IMR-90 (cell line): ENCODE measurements around the gene POC1B. TPM values are rescaled to one million over a fixed set of nuclear protein-coding genes. Genes with fewer than 3 reads are reported as not detected.

Experiments
- ATAC-seq: fragments of 200-7000 bp; cut with Tn5 transposase; 2 replicates; pipeline ENCODE4 v1.9.1; 2020; ENCODE audit warnings: low read depth, mild to moderate bottlenecking, moderate library complexity
- BruUV-seq: library from RNA; stranded (reverse); fragments of 400-500 nt; replicated peaks from 2 replicates; lab custom pipeline; 2021; lab: Mats Ljungman, UMichigan
- CTCF ChIA-PET: fragments of 300-600 bp; formaldehyde crosslinking; extraction: SDS; loops from one replicate; lab custom pipeline; 2021; ENCODE audit warnings: antibody characterized with exemption; lab: Yijun Ruan, JAX
- POLR2A ChIA-PET: fragments of 300-600 bp; sonication (Branson Sonifier 250); formaldehyde crosslinking; loops from one replicate; lab custom pipeline; 2022; ENCODE audit warnings: antibody characterized with exemption; ENCODE audit not compliant: unreplicated experiment; lab: Charles Lee
- DNase-seq: peaks from one replicate; pipeline ENCODE4 v3.0.0; 2013
- H2AFZ ChIP-seq: replicated peaks from 2 replicates; pipeline ENCODE3; 2013; ENCODE audit warnings: low read length, mild to moderate bottlenecking; ENCODE audit not compliant: poor library complexity
- H2AK5ac ChIP-seq: 2 replicates; pipeline ENCODE4 v1.6.1; 2013; ENCODE audit warnings: low read depth, low read length, inconsistent platforms
- H2AK9ac ChIP-seq: replicated peaks from 2 replicates; pipeline ENCODE3; 2013; ENCODE audit warnings: mild to moderate bottlenecking, low read depth, low read length, moderate library complexity; ENCODE audit not compliant: poor library complexity
- H2BK120ac ChIP-seq: 2 replicates; pipeline ENCODE4 v1.6.1; 2013; ENCODE audit warnings: low read depth, low read length, inconsistent platforms
- H2BK15ac ChIP-seq: 3 replicates; pipeline ENCODE4 v1.6.1; 2013; ENCODE audit warnings: low read depth, low read length, inconsistent platforms
- H2BK20ac ChIP-seq: 2 replicates; pipeline ENCODE4 v1.6.1; 2013; ENCODE audit warnings: low read depth, mild to moderate bottlenecking, inconsistent platforms, low read length, moderate library complexity
- H2BK5ac ChIP-seq: 2 replicates; pipeline ENCODE4 v1.6.1; 2013; ENCODE audit warnings: mild to moderate bottlenecking, low read depth, low read length, inconsistent platforms; ENCODE audit not compliant: poor library complexity, severe bottlenecking
- H3K14ac ChIP-seq: replicated peaks from 2 replicates; pipeline ENCODE4 v1.6.1; 2013; ENCODE audit warnings: low read depth, low read length, inconsistent platforms
- H3K18ac ChIP-seq: 2 replicates; pipeline ENCODE4 v1.6.1; 2013; ENCODE audit warnings: low read depth, low read length, control low read depth
- H3K23ac ChIP-seq: 2 replicates; pipeline ENCODE4 v1.6.1; 2013; ENCODE audit warnings: low read depth, low read length, inconsistent platforms
- H3K27ac ChIP-seq: 2 replicates; pipeline ENCODE4 v1.5.1; 2013; ENCODE audit warnings: mild to moderate bottlenecking, control low read depth, low read length; ENCODE audit not compliant: insufficient read depth
- H3K27me3 ChIP-seq: 2 replicates; pipeline ENCODE4 v1.6.1; 2013; ENCODE audit warnings: low read length; ENCODE audit not compliant: control insufficient read depth, insufficient read depth
- H3K36me3 ChIP-seq: 2 replicates; pipeline ENCODE4 v1.6.1; 2013; ENCODE audit warnings: low read length, mixed read lengths; ENCODE audit not compliant: control insufficient read depth, insufficient read depth
- H3K4ac ChIP-seq: 2 replicates; pipeline ENCODE4 v1.6.1; 2013; ENCODE audit warnings: low read depth, low read length, inconsistent platforms
- H3K4me1 ChIP-seq: 2 replicates; pipeline ENCODE4 v1.6.1; 2013; ENCODE audit warnings: low read length, mixed read lengths; ENCODE audit not compliant: control insufficient read depth, insufficient read depth
- H3K4me2 ChIP-seq: 2 replicates; pipeline ENCODE4 v1.6.1; 2013; ENCODE audit warnings: low read depth, mild to moderate bottlenecking, control low read depth, low read length, moderate library complexity
- H3K4me3 ChIP-seq: 2 replicates; pipeline ENCODE4 v1.5.1; 2013; ENCODE audit warnings: low read depth, mild to moderate bottlenecking, control low read depth, low read length, moderate library complexity; ENCODE audit not compliant: insufficient read depth
- H3K56ac ChIP-seq: 2 replicates; pipeline ENCODE4 v1.6.1; 2013; ENCODE audit warnings: low read length, inconsistent platforms; ENCODE audit not compliant: insufficient read depth; ENCODE audit errors: extremely low read depth
- H3K79me1 ChIP-seq, 2 experiments: 2 replicates each; pipeline ENCODE4 v1.6.1; 2013; ENCODE audit warnings: low read length in 2 of 2, inconsistent platforms in 1 of 2, low read depth in 1 of 2
- H3K9ac ChIP-seq: 2 replicates; pipeline ENCODE4 v1.6.1; 2013; ENCODE audit warnings: low read depth, low read length, control low read depth
- H3K9me1 ChIP-seq: 2 replicates; pipeline ENCODE4 v1.6.1; 2013; ENCODE audit warnings: low read length, inconsistent platforms; ENCODE audit not compliant: insufficient read depth
- H3K9me3 ChIP-seq: 2 replicates; pipeline ENCODE4 v1.6.1; 2013; ENCODE audit warnings: low read length; ENCODE audit not compliant: control insufficient read depth, insufficient read depth
- H4K20me1 ChIP-seq: 2 replicates; pipeline ENCODE4 v1.6.1; 2013; ENCODE audit warnings: low read length, inconsistent platforms; ENCODE audit not compliant: insufficient read depth
- H4K5ac ChIP-seq: 2 replicates; pipeline ENCODE4 v1.6.1; 2013; ENCODE audit warnings: mild to moderate bottlenecking, low read depth, low read length, control low read depth
- H4K8ac ChIP-seq, 2 experiments: 2 replicates each; pipeline ENCODE4 v1.6.1; 2013; ENCODE audit warnings: low read depth in 2 of 2, low read length in 2 of 2, control low read depth in 1 of 2, inconsistent platforms in 1 of 2
- H4K91ac ChIP-seq: 2 replicates; pipeline ENCODE4 v1.6.1; 2013; ENCODE audit warnings: low read depth, low read length, inconsistent platforms; ENCODE audit not compliant: insufficient read depth
- CEBPB ChIP-seq: IDR thresholded peaks from 2 replicates; pipeline ENCODE4 v1.6.1; 2012; ENCODE audit warnings: low read depth, low read length, improper control_type of control experiment
- CTCF ChIP-seq: conservative IDR thresholded peaks from 2 replicates; pipeline ENCODE4 v1.5.1; 2012; ENCODE audit warnings: mild to moderate bottlenecking, low read depth, low read length, improper control_type of control experiment
- FOS ChIP-seq: fragments of 150-350 bp; IDR thresholded peaks from 2 replicates; pipeline ENCODE4 v1.6.1; 2016; ENCODE audit warnings: low read depth, low read length
- MAZ ChIP-seq: IDR thresholded peaks from 2 replicates; pipeline ENCODE4 v1.6.1; 2012; ENCODE audit warnings: low read depth, mild to moderate bottlenecking, low read length, improper control_type of control experiment, moderate library complexity, borderline replicate concordance
- MXI1 ChIP-seq: IDR thresholded peaks from 2 replicates; pipeline ENCODE4 v1.6.1; 2012; ENCODE audit warnings: low read depth, mild to moderate bottlenecking, low read length, moderate library complexity, borderline replicate concordance
- NFE2L2 ChIP-seq: fragments of 150-350 bp; IDR thresholded peaks from 2 replicates; pipeline ENCODE4 v1.6.1; 2016; ENCODE audit warnings: low read depth, mild to moderate bottlenecking, low read length
- POLR2A ChIP-seq: IDR thresholded peaks from 2 replicates; pipeline ENCODE4 v1.6.1; 2012; ENCODE audit warnings: mild to moderate bottlenecking, low read depth, low read length
- RAD21 ChIP-seq: IDR thresholded peaks from 2 replicates; pipeline ENCODE4 v1.6.1; 2012; ENCODE audit warnings: low read length, improper control_type of control experiment
- RCOR1 ChIP-seq: IDR thresholded peaks from 2 replicates; pipeline ENCODE4 v1.6.1; 2012; ENCODE audit warnings: mild to moderate bottlenecking, low read length, improper control_type of control experiment; ENCODE audit not compliant: insufficient replicate concordance
- RFX5 ChIP-seq: IDR thresholded peaks from 2 replicates; pipeline ENCODE4 v1.8.0; 2012; ENCODE audit warnings: low read depth, mild to moderate bottlenecking, low read length, moderate library complexity
- SMC3 ChIP-seq: fragments of 150-350 bp; IDR thresholded peaks from 2 replicates; pipeline ENCODE4 v1.6.1; 2016; ENCODE audit warnings: low read depth, mild to moderate bottlenecking, antibody characterized with exemption, low read length, moderate library complexity
- USF2 ChIP-seq: fragments of 150-350 bp; IDR thresholded peaks from 2 replicates; pipeline ENCODE4 v1.6.1; 2017; ENCODE audit warnings: mild to moderate bottlenecking, antibody characterized with exemption, low read length, low read depth
- WGBS, 2 experiments: methylation state at CpG; one replicate each; pipeline versions ENCODE4 v1.1.5 to v1.1.7; 2013; ENCODE audit warnings: missing lambda C conversion rate in 2 of 2; ENCODE audit not compliant: insufficient read length in 1 of 2; ENCODE audit errors: extremely low coverage in 2 of 2; 5-methylcytosine and 5-hydroxymethylcytosine counted together
- dilution Hi-C: fragments of 300-500 bp; cut with HindIII; formaldehyde crosslinking; loops from one replicate; pipeline ENCODE4 v1.14.3; 2018; ENCODE audit warnings: low sequenced_read_pairs; ENCODE audit not compliant: unreplicated experiment
- in situ Hi-C: fragments of 300-500 bp; cut with MboI; formaldehyde crosslinking; loops from 3 replicates; pipeline ENCODE4 v1.14.3; 2019; ENCODE audit warnings: low sequenced_read_pairs, inconsistent platforms, mixed read lengths
- intact Hi-C: fragments of 100-400 bp; cut with micrococcal nuclease; formaldehyde crosslinking; loops from 2 replicates; pipeline ENCODE4 v1.10.0; 2022
- polyA plus RNA-seq, 3 experiments: library from polyadenylated mRNA; depleted of rRNA; stranded (reverse); fragments of >200 nt; gene quantifications; 2 replicates each; pipeline ENCODE4 v1.2.3, GENCODE V29; 2012; ENCODE audit warnings: low replicate concordance in 1 of 3
- total RNA-seq: library from RNA; depleted of rRNA; stranded (reverse); fragments of >200 nt; gene quantifications from 2 replicates; pipeline ENCODE4 v1.2.3, GENCODE V29; 2012

Gene POC1B
- total and polyA plus RNA-seq, 2 of the 4 experiments (the other 2 are of a cell fraction) = 5.0 to 10.4 TPM

DNA sequence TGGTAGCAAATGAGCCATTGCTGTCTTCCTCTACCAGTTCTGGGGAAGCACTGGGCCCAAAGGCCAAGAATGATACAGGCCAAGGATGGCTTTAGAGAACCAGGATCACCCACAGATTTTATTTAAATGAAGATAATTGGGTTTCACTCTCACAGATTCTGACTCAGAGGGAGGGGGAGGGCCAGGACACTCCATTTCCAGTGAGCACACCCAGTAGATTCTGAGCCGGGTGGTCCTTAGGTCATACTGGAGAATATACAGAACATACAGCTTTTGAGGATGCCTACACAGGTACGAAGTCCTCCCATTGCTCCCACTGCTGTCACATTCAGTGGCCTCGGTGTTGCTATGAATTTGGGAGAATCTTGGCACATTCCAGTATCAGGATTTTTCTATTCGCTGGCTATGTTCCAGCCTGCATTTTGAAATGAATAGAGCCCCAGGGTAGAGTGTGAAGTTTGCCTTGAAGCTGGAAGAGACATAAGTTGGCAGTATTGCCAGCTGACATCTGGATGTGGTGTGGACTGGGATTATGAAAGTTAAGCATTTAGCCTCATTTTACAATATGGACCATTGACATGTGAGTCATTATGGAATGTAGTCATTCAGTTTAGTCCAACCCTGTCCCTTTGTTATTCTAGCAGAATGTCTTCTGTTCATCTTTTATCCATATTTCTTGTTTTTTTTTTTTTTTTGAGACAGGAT lies 45.8 kb upstream of the POC1B start:
- H2AK5ac ChIP-seq = no peak overlapping the region
- H2BK5ac ChIP-seq = no peak overlapping the region
- no peak overlapping the region for H4K8ac ChIP-seq
- H3K23ac ChIP-seq = no peak overlapping the region
- H4K5ac ChIP-seq = no peak overlapping the region
- no peaks in the 10 kb centered on the region for H3K79me1 ChIP-seq
- H3K36me3 ChIP-seq = no peaks in the 10 kb centered on the region
- no peaks in the 10 kb centered on the region for H3K27me3 ChIP-seq
- ChIA-PET CTCF (no interaction called here), POLR2A (no interaction called here)
- H3K27ac ChIP-seq = no peak overlapping the region
- H3K4me3 ChIP-seq = no peak overlapping the region
- H3K14ac ChIP-seq = no peak overlapping the region
- H3K9ac ChIP-seq = no peak overlapping the region
- in situ Hi-C loops (no loop called here), intact Hi-C loops (no loop called here), dilution Hi-C loops (no loop called here)
- WGBS, 2 experiments = 93% methylated on average over 3 of the region's 4 CpGs; no CpG with 5 or more reads in 1 of the 2 experiments
- DNase-seq (peak; percentile 52), ATAC-seq (peak; percentile 42; the same call in 1 of the 2 replicates)
- BruUV-seq = no TSS peak
- no peak for TF ChIP-seq FOS
- TF ChIP-seq MXI1 = no peak
- no peak for TF ChIP-seq MAZ
- no peak for TF ChIP-seq USF2
- TF ChIP-seq CEBPB = no peak
- no peak for TF ChIP-seq SMC3
- no peak for TF ChIP-seq RCOR1
- TF ChIP-seq RAD21 = no peak
- no peak for TF ChIP-seq NFE2L2
- TF ChIP-seq CTCF = no peak
- TF ChIP-seq POLR2A = no peak
- no peak for TF ChIP-seq RFX5
- no peak overlapping the region for H2AK9ac ChIP-seq
- H2BK15ac ChIP-seq = no peak overlapping the region
- H3K9me3 ChIP-seq = no peaks in the 10 kb centered on the region
- H3K4ac ChIP-seq = no peak overlapping the region
- no peak overlapping the region for H3K56ac ChIP-seq
- no peak overlapping the region for H3K4me2 ChIP-seq
- H2BK20ac ChIP-seq = no peak overlapping the region
- H3K4me1 ChIP-seq = peaks cover 11% of the 10 kb centered on the region
- no peak overlapping the region for H2AFZ ChIP-seq
- no peak overlapping the region for H3K18ac ChIP-seq
- no peaks in the 10 kb centered on the region for H4K20me1 ChIP-seq
- H4K91ac ChIP-seq = no peak overlapping the region
- H3K9me1 ChIP-seq = no peaks in the 10 kb centered on the region
- no peak overlapping the region for H2BK120ac ChIP-seq
